NOMO-1 treated with DMSO at 0.1 percent for 48 hours (cell line): ENCODE results near the gene FBH1.
"Not testable (repeated sequence)": the region's sequence is repeated elsewhere in the genome, so short reads cannot be mapped to it uniquely, and the experiment has no call there.

Experiments used
- DNase-seq: peaks from one replicate; lab custom pipeline; 2025; ENCODE audit not compliant: unreplicated experiment; lab: John Stamatoyannopoulos, UW

FBH1 gene

DNA sequence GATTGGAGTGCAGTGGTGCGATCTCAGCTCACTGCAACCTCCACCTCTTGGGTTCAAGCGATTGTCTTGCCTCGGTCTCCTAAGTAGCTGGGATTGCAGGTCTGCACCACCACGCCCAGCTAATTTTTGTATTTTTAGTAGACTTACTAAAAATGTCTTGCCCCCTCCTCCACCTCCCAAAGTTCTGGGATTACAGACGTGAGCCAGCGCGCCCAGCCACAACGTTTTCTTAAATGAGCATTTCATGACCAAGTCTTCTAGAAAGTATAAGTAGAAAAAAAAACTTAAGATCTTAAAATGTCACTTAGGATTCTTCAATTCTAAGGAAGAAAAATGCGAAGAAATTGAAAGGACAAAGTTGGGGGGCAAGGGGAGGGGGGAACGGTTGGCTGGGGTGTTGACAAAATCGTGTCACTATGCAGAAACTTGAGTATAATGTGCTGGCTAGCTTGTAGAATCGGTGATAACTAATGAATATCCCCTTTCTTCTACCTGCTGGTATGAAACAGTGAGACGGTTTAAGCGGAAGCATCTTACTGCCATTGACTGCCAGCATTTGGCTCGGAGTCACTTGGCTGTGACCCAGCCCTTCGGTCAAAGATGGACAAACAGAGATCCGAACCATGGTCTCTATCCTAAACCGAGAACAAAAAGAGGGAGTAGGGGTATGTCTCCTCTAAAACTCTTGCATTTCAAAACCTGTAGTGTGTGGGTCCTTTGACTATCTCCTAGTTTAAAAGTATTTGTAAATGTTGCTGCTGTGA is 12.7 kb downstream of the FBH1 start:
- DNase-seq = no peak

DNA sequence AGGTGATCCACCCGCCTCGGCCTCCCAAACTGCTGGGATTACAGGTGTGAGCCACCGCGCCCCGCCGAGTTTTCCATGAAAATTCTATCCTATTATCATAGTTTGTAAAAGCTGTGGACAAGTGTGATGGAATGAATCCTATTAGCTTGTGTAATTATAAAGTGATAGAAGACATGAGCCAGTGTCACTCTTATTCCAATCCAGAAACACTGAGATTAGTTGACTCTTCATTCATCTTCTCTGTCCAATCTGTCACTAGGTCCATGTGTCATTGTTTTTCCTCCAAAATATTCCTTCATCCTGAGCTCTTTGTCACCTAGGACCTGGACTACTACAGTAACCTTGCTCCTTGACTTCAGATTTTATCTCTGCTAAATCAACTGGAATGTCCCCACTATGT is 13.5 kb downstream of the FBH1 start:
- DNase-seq = no peak

DNA sequence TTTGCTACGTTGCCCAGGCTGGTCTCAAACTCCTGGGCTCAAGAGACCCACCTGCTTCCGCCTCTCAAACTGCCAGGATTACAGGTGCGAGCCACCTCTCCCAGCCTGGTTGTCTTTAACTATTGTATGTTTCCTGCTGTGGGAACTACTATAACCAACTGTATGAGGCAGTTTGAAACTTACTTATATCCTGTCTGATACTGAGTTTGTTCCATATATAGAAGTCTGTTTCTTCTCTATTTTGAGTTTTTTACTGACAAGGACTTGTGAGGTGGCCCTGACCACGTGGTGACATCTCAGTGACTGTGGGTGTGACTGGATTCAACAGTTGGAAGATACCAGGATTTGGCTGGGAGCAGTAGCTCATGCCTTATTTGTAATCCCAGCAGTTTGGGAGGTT is 14.2 kb downstream of the FBH1 start:
- no peak for DNase-seq

DNA sequence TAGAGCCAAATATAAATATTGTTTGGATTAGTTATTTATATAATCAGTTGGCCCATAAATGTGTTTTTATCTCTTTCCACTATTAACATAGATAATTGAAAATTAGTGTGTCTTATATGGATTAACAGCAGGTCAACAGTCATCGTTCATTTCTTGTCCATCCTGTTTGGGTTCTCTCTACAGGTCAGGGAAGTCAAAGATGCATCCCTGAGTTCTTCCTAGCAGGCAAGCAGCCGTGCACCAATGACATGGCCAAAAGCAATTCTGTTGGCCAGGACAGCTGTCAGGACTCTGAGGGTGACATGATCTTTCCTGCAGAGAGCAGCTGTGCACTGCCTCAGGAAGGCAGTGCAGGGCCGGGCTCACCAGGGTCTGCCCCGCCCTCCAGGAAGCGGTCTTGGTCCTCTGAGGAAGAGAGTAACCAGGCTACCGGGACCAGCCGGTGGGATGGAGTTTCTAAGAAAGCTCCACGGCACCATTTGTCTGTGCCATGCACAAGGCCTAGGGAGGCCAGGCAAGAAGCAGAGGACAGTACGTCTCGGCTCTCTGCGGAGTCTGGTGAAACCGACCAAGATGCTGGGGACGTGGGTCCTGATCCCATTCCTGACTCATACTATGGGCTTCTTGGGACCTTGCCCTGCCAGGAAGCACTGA is 15.9 kb downstream of the FBH1 start:
- no peak for DNase-seq

DNA sequence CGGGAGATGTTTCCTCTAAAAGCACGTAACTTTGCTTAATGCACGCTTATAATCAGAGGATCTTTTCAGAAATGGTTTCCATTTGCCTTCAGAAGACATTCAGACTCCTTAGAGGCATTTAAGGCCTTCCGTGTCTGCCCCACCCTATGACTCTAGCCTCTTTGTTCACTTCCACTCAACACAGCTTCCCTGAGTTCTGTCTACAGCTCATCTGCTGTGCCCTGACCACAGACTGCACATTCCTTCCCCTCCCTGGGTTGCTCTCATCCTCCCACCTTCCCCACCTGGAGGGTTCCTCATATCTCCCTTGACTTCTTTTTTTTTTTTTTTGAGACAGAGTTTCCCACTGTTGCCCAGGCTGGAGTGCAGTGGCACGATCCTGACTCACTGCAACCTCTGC is 16.6 kb downstream of the FBH1 start:
- no peak for DNase-seq

DNA sequence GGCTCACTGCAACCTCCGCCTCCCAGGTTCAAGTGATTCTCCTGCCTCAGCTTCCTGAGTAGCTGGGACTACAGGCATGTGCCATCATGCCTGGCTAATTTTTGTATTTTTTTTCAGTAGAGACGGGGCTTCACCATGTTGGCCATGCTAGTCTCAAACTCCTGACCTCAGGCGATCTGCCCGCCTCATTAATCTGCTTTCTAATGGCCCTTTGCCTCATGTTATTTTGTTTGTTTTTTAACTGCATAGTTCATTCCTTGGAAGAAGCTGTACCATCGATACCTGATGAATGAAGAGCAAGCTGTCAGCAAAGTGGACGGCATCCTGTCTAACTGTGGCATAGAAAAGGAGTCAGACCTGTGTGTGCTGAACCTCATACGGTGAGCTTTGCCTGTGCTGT is 18.6 kb downstream of the FBH1 start:
- DNase-seq = not testable (repeated sequence)

DNA sequence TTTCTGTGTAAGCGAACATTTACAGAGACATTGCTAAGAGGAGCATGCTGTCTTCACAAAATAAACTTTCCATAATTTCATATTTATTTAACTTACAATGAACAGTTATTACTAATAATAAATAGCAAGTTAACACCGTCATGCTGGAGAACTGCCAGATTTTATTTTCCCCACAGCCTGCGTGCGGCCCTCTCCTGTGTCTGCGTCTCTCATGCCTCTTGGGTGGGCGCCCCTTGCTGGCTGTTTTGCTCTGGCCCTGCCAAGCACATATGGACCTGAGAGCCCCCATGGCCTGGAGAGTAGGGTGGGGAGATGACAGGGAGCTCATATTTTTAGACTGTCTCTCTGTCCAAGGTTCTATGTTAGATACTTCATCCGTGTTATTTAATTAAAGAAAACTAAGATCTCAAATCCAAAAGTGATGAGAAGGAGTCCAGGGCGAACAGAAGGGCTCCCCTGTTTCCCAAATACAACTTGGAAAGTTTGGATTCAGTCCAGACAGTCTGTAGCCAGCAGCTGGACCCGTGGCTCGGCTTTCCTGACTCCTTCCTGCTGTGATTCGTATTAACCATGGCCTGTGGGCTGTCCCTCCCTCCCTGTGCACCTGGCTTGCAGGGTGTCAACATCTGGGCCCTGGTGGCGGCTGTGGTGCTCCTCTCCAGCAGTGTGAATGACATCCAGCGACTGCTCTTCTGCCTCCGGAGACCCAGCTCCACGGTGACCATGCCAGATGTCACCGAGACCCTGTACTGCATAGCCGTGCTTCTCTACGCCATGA is 20.5 kb downstream of the FBH1 start:
- no peak for DNase-seq

DNA sequence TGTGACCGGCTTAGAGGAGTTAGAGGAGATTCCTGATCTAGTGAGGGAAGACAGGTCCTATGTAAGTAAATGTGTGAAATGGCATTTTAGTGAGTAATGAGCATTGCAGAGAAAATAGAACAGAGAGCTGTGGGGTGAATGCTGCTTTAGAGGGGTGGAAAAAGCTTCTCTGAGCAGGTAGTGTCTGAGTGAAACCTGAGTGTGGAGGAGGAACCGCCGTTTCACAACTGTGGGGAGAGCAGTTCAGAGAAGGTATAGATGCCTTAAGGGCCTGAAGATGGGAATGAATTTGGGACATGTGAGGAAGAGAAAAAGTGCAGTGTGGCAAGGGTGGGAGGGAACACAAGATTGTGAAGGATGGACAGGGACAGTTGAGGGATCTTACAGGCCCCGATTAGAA is 21.6 kb downstream of the FBH1 start:
- no peak for DNase-seq

DNA sequence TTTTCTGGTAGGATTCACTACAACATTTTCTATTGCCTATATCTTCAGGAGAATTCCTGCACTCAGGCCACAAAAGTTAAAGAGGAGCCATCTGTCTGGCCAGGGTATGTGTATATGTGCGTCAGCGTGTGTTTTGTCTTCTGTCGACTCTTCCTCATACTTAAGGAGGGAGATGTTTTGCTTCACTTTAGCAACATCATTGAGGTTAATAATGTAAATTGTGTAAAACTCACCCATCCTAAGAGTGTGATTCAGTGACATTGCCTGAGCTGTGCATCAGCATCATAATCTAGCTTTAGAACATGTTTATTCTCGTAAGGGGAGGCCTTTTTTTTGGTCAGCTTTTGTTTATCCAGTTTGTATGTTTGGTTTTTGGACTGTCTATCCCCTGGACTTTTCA is 23.7 kb downstream of the FBH1 start:
- DNase-seq = no peak

DNA sequence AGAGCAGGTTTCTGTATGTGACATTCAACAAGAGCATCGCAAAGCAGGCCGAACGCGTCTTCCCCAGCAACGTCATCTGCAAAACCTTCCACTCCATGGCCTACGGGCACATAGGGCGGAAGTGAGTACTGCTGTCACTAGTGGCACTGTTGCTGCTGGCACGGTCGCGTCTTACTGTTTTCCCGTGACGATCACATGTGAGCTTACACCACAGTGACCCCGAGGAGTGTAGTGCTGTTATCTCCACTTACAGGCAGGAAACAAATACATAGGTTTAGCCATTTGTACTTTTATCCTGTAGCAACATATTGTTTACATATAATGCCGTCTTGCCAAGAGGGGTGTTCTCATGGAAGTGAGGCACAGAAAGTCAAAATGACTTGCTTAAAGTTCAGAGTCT is 25.4 kb downstream of the FBH1 start:
- no peak for DNase-seq

DNA sequence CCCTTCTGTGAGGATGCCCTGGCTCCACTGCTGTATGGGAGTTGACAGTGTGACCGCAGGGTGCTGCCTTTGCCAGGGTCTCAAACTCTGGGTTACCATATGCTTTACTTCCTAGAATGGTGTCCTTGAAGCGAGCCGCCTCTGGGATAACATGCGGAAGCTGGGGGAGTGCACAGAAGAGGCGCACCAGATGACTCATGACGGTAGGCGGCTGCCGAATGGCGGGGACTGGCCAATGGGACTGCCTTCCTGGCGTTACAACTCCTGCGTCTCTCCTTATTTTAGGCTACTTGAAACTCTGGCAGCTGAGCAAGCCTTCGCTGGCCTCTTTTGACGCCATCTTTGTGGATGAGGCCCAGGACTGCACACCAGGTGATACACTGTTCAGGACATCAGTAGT is 27.3 kb downstream of the FBH1 start:
- DNase-seq = no peak

DNA sequence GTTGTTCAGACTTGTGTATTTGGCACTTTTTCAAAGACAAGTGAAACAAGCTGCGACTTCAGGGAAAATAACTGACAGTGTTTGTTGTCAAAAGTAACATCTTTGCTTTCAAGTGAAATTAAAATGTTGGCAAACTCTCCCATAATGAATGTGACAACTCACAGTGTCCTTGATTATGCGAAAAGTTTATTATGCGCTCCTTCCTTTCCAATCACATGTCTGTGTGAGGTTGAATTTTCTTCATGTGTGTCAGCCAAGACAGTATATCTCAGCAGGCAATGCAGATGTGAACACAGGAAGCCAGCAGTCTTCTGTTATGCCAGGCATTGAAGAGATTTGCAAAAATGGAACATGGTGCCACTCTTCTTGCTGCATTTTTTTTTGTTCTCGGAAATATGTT is 28.7 kb downstream of the FBH1 start:
- no peak for DNase-seq

DNA sequence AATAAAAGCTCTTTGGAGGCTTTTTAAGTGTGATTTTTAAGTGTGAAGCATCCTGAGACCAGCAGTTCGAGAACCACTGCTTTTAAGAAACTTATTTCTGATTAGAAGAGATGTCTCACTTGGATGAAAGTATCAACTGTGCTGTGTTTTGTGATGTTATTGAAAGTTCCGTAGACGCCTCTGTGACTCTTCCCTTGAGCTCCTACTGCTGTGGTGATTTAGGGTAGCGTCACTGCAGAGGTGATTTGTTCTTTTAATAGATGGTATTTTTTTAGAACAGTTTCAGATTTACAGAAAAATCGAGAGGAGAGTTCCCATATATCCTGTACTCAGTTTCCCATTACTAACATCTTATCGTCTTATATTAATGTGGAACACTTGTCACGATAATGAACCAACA is 29.5 kb downstream of the FBH1 start:
- no peak for DNase-seq

DNA sequence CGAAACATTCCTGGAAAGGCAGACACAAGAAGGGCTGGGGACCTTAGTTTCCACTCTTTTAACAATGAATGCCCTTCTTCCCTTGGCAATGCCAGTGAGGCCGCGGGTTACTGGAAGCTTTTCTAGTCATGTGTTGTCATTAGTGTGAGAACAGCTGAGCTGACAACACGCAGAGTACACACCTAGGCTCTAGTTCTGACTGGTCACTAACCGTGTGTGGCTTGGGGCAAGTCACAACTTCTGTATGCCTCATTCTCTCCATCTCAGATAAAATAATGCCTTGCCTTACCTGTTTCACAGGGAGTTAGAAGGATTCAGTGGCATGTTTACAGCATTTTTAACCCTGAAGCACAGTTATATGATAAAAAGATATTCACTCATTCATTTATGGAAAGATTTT is 31.7 kb downstream of the FBH1 start:
- no peak for DNase-seq

DNA sequence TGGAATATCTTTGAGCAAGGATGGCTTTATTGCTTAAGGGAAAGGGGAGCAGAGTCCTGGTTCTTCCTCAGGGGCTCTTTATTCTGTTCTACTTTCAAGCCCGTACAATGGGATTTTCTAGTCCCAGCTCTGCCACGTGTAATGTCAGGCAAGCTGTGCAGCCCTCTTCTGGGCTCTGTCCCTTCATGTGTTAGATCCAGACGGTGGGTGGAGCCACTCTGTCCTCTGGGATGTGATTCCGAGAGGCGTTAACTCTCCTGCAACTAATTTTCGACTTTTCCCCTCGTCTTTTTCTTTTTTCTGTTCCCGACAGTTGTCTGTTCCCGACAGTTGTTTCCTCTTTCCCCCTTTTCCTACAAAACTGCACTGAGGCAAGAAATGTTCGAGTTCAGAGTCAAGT is 34.8 kb downstream of the FBH1 start:
- no peak for DNase-seq

DNA sequence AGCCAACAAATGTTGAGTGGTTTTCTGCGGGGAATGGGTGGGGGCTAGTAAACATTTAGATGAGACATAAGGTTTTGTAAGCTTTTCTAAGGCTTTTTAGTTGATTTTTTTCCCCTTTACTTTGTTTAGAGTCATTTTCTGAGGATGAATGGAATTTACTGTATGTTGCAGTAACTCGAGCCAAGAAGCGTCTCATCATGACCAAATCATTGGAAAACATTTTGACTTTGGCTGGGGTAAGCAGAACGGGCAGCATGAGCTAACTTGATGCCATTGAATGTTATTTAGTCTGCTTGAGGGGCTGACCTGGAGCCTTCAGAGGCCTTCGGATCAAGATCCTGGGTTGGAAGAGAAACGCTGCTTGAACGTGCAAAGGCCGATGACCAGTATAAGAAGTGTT is 37.3 kb downstream of the FBH1 start:
- no peak for DNase-seq

DNA sequence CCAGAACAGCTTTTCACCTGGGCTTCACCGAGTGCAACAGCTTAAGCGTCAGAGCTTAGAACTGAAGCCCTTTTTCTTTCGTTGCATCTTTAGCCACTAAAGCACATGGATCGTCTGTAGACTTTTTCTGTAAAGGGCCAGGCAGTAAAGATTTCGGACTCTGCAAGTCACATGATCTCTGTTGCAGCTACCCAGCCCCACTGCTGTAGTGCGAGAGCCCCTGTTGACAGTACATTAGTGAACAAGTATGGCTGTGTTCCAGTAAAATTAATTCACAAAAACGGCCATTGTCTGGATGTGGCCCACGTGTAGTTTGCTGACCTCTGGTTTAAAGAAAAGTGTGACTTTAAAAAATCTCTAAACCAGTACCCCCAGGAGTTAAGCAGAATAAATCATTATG is 39.4 kb downstream of the FBH1 start:
- DNase-seq = no peak

DNA sequence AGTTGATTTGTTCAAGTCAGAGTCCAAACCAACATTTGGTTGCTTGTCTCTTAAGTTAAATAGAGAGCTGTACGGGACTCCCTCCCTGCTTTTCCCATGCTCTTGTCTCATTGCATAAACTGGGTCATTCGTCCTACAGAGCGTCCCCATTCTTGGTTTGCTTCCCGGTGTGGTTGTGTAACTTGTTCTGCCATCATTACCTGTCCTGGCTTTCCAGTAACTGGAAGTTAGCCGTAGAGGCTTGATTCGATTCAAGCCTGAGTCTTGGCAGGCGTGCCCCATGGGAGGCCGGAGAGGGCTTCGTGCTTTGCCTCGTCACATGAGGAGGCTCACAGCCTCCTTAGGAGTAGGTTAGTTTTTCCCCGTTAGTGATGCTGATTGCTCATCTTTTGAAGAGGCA is 40.2 kb downstream of the FBH1 start:
- DNase-seq = no peak

DNA sequence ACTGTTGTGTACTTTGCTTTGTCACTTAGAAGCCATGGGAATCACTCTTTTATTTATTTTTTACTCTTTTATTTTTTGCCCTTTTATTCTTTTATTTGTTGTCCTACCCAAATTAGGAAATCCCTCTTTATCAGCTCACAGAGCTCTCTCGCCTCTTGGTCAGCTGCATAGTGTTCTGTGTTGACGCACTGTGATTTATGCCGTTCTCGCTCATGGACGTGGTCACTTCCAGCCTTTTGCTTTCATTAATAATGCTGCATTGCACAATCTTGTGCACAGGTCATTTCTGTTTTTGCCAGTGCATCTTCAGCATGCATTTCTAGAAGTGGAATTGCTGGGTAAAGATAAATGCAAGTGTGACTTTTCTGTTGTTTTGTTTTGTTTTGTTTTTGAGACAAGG is 42.3 kb downstream of the FBH1 start:
- no peak for DNase-seq

DNA sequence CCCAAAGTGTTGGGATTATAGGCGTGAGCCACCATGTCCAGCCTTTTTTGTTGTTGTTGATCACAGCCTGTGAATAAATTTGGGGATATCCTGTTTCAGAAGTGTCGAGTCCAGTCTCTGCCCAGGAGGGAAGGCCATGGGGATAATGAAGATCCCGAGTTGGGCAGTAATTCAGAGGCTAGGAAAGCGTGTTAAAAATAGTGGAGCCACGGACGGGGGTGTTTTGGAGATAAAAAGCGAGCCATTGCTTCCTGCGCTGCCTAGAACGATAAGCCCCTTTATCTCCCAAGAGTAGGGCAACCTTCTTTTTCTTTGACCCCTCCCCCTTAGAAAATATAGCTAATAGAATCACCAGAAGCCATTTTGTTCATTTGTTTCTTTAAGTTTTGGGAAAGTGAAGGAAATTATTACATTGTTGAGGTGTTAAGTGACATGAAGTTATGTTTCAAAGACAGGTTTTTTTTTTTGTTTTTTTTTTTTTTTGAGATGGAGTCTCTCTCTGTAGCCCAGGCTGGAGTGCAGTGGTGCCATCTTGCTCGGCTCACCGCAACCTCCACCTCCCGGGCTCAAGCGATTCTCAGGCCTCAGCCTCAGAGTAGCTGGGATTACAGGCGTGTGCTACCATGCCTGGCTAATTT is 44.0 kb downstream of the FBH1 start:
- DNase-seq = no peak

DNA sequence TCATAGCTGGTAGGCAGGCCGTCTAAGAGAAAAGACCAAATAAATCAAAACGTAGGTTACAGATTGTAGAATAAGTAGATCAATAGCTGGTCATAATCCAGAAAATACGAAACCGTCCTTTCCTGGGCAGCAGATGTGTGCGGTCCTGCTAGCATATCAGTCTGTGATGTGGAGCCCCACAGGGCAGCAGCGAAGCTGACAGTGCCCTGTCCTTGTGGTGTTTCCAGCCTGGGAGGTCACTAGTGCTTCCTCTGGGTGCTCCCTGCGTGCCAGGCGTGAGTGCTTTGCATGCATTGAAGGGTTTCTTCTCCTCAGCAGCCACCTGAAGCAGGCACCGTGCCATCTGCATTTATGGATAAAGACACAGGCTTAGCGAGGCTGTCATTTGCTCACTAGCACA is 45.6 kb downstream of the FBH1 start:
- DNase-seq = no peak

DNA sequence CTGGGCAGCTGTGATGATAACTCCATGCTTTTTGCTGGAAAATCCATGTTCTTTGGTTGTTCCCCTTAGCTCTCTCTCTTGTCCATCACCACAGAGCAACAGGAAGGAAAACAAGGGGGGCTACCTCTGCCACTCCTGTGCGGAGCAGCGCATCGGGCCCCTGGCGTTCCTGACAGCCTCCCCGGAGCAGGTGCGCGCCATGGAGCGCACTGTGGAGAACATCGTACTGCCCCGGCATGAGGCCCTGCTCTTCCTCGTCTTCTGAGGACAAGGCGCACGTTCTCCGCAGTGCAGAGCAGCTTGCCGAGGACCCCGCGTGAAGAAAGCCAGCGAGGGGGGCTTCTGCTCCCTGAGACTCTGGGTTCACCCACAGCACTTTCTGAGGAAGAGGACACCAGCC is 47.0 kb downstream of the FBH1 start:
- DNase-seq = no peak
